ENCODE data around the gene INPP5D. TPM values are rescaled to one million over a fixed set of nuclear protein-coding genes. Genes with fewer than 3 reads are reported as not detected.

INPP5D gene
- total and polyA plus RNA-seq, 8 donors, result 3.7 to 564 (median 8.5) TPM

DNA sequence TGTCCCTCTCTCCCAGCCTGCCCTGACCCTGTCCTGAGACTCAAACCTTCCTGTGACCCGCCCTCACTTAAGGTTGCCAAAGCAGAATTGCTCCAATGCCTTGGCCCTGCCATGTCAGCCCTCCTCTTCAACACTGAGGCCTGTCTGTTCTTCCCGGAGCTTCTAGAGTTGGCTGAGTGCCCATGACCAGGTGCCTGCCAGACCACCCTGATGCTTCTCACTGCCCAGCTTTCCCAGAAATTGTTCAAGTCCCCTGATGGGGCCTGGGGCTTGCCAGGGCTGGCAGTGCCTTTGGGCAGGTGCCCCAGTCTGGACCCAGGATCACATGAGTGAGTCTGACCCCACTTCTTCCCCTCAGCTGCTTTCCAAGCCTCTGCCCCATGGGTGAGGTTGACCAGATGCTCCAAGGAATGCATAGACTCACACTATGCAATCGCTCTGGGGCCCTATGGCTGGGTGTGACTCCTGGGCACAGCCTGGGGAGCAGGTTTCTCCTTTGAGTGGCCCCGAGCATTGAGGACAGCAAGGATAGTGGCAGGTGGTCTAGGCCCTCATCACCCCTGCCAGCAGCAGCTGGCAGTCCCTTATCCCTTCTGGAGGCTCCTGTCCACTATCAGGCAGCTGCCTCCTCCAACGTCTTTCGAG lies 3.1 kb upstream of the INPP5D start:
- peaks cover 0 to 29% (median 24%) of the 10 kb centered on the region in 4 donors for H3K4me1 ChIP-seq
- H3K36me3 ChIP-seq, result no peaks in the 10 kb centered on the region
- TF ChIP-seq, protein P1, sequence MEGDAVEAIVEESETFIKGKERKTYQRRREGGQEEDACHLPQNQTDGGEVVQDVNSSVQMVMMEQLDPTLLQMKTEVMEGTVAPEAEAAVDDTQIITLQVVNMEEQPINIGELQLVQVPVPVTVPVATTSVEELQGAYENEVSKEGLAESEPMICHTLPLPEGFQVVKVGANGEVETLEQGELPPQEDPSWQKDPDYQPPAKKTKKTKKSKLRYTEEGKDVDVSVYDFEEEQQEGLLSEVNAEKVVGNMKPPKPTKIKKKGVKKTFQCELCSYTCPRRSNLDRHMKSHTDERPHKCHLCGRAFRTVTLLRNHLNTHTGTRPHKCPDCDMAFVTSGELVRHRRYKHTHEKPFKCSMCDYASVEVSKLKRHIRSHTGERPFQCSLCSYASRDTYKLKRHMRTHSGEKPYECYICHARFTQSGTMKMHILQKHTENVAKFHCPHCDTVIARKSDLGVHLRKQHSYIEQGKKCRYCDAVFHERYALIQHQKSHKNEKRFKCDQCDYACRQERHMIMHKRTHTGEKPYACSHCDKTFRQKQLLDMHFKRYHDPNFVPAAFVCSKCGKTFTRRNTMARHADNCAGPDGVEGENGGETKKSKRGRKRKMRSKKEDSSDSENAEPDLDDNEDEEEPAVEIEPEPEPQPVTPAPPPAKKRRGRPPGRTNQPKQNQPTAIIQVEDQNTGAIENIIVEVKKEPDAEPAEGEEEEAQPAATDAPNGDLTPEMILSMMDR (IDR thresholded peaks at IDR 0.05), result no peak
- no peak for TF ChIP-seq POLR2A (IDR thresholded peaks at IDR 0.05)
- no peak for TF ChIP-seq POLR2AphosphoS5 (IDR thresholded peaks at IDR 0.05)
- no peak for TF ChIP-seq EP300 (IDR thresholded peaks at IDR 0.05)
- no peak overlapping the region for H3K27ac ChIP-seq
- no peak overlapping the region for H3K4me3 ChIP-seq
- H3K27me3 ChIP-seq, result peaks cover 0 to 17% (median 0%) of the 10 kb centered on the region in 3 donors
- intact Hi-C loops (cut with DNase I; ENCODE audit: low total_unique reads), result no loop called here
- peak in 1 of 2 donors; percentile 18 for DNase-seq
- no peaks in the 10 kb centered on the region for H3K9me3 ChIP-seq
- 79 to 89% (median 88%) methylated on average over 4 to 6 of the region's 6 CpGs for WGBS, 5 donors

DNA sequence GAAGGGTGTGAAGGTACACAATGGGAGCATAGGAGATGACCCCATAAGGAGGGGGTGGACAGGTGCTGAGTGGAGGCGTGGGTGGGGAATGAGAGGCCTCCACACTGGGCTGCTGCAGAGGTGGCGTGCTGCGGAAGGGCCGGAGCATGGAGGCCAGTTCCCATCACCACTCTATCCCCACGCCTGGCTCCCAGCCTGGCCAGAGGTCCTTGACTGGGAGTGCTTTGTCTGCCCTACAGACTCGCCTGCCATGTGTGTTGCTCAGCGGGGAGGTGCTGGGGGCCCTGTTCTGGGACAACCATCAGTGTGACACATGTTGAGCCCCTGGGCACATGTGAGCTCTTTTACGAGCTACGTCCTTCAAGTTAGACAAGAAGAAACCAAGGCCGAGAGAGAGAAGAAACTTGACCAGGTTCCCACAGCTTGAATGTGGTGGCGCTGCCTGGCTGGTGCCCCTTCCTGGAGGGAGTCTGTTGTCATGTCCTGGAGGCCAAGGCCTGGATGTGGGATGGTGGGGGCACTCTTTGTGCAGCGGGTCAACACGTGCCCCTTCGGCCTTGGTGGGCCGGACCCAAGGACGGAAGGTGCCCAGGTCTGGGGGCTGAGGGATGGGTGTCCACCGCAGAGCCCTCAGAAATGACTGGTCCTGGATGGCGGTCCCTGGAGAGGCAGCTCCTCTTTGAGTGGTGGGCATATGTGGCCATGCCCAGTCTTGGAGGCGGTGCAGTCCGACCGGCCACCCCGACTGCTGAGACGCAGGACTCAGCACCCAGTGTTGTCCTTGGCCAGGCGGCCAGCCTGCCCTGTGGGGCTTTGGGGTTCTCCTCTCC lies 1.2 kb upstream of the INPP5D start:
- peaks cover 0 to 45% (median 41%) of the 10 kb centered on the region in 4 donors for H3K4me1 ChIP-seq
- peak overlapping the region; percentile 71 to 86 (median 78) for H3K27ac ChIP-seq
- no peaks in the 10 kb centered on the region for H3K36me3 ChIP-seq
- 89 to 99% (median 95%) methylated on average over 18 to 24 of the region's 24 CpGs for WGBS, 5 donors
- peaks cover 0 to 10% (median 0%) of the 10 kb centered on the region in 3 donors for H3K27me3 ChIP-seq
- no peaks in the 10 kb centered on the region for H3K9me3 ChIP-seq
- DNase-seq, result peak in 1 of 2 donors; percentile 23
- intact Hi-C loops (cut with DNase I; ENCODE audit: low total_unique reads), result no loop called here
- TF ChIP-seq POLR2AphosphoS5 (IDR thresholded peaks at IDR 0.05) (no peak), POLR2A (IDR thresholded peaks at IDR 0.05) (no peak), EP300 (IDR thresholded peaks at IDR 0.05) (no peak)
- TF ChIP-seq, protein P1 (IDR thresholded peaks at IDR 0.05), result no peak
- no peak overlapping the region for H3K4me3 ChIP-seq

DNA sequence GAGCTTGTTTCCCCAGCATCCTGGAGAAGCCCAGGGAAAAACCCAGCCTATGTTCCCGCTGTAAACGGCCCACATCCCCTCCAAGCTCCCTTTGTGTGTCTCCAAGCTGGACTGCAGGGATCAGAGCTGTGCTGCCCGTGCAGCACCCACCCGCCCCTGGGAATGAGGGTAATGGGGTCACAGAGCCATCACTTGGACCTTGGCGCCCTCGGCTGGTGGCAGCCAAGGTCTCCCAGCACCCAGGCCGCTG lies 670 bp upstream of the INPP5D start:
- Histone ChIP-seq H3K36me3 (no peaks in the 10 kb centered on the region), H3K4me3 (peak overlapping the region in 2 of 4 donors; percentile 51 to 52), H3K27ac (peak overlapping the region; percentile 71 to 86 (median 78)), H3K9me3 (no peaks in the 10 kb centered on the region), H3K27me3 (peaks cover 0 to 7% (median 0%) of the 10 kb centered on the region in 3 donors), H3K4me1 (peaks cover 0 to 49% (median 42%) of the 10 kb centered on the region in 4 donors)
- intact Hi-C loops (cut with DNase I; ENCODE audit: low total_unique reads), result no loop called here
- DNase-seq, result no peak
- TF ChIP-seq POLR2A (IDR thresholded peaks at IDR 0.05) (no peak), POLR2AphosphoS5 (IDR thresholded peaks at IDR 0.05) (no peak), EP300 (IDR thresholded peaks at IDR 0.05) (no peak)
- TF ChIP-seq, protein P1 (IDR thresholded peaks at IDR 0.05), result no peak
- WGBS, 5 donors, result 63 to 78% (median 73%) methylated on average over 5 to 7 of the region's 7 CpGs

DNA sequence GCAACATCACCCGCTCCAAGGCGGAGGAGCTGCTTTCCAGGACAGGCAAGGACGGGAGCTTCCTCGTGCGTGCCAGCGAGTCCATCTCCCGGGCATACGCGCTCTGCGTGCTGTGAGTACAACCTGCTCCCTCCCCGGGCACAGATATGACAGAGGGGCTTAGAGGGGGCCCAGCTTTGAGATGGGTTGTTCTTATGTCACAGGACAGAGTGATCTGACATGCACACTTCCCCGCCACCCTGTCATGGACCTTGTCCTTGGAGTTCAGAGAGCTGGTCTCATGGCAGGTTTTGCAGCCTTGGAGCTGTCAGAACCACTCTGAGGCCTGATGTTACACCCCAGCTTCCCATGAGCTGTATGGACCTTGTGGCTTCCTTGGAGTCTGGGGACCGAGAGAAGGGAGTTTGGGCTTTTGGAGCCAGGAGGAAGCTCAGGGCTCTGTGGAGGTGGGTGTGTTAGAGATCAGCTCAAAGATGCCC lies 398 bp downstream of the INPP5D start:
- intact Hi-C loops (cut with DNase I; ENCODE audit: low total_unique reads), result no loop called here
- no peak for TF ChIP-seq EP300 (IDR thresholded peaks at IDR 0.05)
- no peak for TF ChIP-seq POLR2AphosphoS5 (IDR thresholded peaks at IDR 0.05)
- TF ChIP-seq POLR2A (IDR thresholded peaks at IDR 0.05), result no peak
- TF ChIP-seq, protein P1 (IDR thresholded peaks at IDR 0.05), result no peak
- H3K27ac ChIP-seq, result peak overlapping the region; percentile 57 to 86 (median 76)
- no peaks in the 10 kb centered on the region for H3K27me3 ChIP-seq
- H3K9me3 ChIP-seq, result no peaks in the 10 kb centered on the region
- H3K36me3 ChIP-seq, result no peaks in the 10 kb centered on the region
- 74 to 93% (median 79%) methylated on average over 6 to 13 of the region's 13 CpGs for WGBS, 5 donors
- H3K4me3 ChIP-seq, result peak overlapping the region; percentile 37 to 52 (median 51)
- H3K4me1 ChIP-seq, result peaks cover 0 to 54% (median 46%) of the 10 kb centered on the region in 4 donors
- DNase-seq, result peak in 1 of 2 donors; percentile 25

Measured in stomach (tissue), 9 donors.